Right ventricle myocardium superior (tissue), 1 donor: ENCODE results near the gene GEMIN5. TPM values are rescaled to one million over a fixed set of nuclear protein-coding genes. Genes with fewer than 3 reads are reported as not detected.
"Not testable (repeated sequence)": the region's sequence is repeated elsewhere in the genome, so short reads cannot be mapped to it uniquely, and the experiment has no call there.

Experiments
- ATAC-seq: fragments of 200-7000 bp; cut with Tn5 transposase; one replicate; pipeline ENCODE4 v1.9.1; 2020; ENCODE audit warnings: mild to moderate bottlenecking; ENCODE audit not compliant: poor library complexity
- DNase-seq: peaks from one replicate; pipeline ENCODE4 v3.0.0-alpha.2; 2020
- intact Hi-C: fragments of 100-400 bp; cut with DNase I; formaldehyde crosslinking; loops from one replicate; pipeline ENCODE4 v1.11.2; 2022
- long read RNA-seq: library from polyadenylated mRNA; unstranded; transcript quantifications from one replicate; pipeline ENCODE4 v2.0.0, GENCODE V29; 2021
- total RNA-seq: library from RNA; stranded (reverse); fragmentation: NEBNext Ultra II Directional; extraction: Animal tissue kit (Norgen Biotek cat#: 25700); gene quantifications from one replicate; pipeline ENCODE4 v1.2.1, GENCODE V29; 2021
- donor health status: DM: no; HTN: yes; CAD: no; lungs with severe emphysema.

Gene GEMIN5, protein sequence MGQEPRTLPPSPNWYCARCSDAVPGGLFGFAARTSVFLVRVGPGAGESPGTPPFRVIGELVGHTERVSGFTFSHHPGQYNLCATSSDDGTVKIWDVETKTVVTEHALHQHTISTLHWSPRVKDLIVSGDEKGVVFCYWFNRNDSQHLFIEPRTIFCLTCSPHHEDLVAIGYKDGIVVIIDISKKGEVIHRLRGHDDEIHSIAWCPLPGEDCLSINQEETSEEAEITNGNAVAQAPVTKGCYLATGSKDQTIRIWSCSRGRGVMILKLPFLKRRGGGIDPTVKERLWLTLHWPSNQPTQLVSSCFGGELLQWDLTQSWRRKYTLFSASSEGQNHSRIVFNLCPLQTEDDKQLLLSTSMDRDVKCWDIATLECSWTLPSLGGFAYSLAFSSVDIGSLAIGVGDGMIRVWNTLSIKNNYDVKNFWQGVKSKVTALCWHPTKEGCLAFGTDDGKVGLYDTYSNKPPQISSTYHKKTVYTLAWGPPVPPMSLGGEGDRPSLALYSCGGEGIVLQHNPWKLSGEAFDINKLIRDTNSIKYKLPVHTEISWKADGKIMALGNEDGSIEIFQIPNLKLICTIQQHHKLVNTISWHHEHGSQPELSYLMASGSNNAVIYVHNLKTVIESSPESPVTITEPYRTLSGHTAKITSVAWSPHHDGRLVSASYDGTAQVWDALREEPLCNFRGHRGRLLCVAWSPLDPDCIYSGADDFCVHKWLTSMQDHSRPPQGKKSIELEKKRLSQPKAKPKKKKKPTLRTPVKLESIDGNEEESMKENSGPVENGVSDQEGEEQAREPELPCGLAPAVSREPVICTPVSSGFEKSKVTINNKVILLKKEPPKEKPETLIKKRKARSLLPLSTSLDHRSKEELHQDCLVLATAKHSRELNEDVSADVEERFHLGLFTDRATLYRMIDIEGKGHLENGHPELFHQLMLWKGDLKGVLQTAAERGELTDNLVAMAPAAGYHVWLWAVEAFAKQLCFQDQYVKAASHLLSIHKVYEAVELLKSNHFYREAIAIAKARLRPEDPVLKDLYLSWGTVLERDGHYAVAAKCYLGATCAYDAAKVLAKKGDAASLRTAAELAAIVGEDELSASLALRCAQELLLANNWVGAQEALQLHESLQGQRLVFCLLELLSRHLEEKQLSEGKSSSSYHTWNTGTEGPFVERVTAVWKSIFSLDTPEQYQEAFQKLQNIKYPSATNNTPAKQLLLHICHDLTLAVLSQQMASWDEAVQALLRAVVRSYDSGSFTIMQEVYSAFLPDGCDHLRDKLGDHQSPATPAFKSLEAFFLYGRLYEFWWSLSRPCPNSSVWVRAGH (N-terminal part only)
- total RNA-seq, result 13.7 TPM
- long read RNA-seq, full-length matches to known transcripts, result 5 of 13 reads
- long read RNA-seq, partial matches to known transcripts, result 8 of 13 reads
- long read RNA-seq, other reads (novel, unspliced or antisense), result 0 of 13 reads

DNA sequence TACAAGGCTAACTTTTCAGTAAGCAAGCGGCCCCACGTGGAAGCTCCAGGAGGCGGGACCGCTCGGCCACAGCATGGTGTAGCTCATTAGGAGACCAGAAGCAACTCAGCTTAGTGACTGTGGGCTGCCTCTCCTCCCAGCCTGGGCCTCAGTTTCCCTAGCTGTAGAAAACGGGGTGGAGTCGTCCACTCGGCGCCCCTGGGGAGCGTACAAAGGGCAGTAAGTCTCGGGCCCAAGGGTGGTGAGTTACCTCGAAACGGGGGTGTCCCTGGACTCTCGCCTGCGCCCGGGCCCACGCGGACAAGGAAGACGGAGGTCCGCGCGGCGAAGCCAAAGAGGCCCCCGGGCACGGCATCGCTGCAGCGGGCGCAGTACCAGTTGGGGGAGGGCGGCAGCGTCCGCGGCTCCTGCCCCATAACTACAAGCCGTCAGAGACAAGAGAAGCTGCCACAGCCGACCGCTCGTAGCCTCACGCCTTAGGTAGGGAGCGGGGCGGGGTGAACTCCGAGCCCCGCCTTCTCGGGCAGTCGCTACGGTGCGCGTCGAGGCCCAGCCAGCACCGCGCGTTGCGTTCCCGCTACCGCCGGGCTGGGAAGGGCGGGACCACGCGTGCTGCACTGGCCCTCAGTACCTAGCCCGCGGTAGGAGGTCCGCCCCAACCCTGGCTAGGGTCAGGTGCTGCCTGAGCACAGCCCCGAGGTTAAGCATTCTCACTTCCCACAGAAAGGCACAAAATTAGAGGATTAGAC lies at the start of gene GEMIN5:
TSS of gene GEMIN5 (minus strand) at position 494 of the 749 bp plus-strand sequence. CDS start at position 416, 78 bp downstream.
- intact Hi-C loops, result no loop called here

DNA sequence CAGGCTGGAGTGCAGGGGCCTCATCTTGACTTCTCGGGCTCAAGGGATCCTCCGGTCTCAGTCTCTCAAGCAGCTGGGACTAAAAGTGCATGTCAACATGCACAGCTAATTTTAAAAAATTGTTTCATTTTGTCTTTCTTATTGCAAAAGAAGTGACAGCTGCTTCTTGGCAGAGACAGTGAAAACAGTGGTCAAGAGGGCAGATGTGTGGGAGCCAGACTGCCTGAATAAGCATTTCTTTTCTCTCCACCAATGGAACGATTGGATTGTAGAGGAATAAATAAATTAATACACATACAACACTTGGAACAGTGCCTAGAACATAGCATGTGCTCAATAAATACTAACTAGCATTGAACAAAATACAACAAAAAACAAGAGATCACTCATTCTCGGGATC lies 48.1 kb upstream of the GEMIN5 start:
- ATAC-seq, result no peak

More for the DNA sequence above, at the start of gene GEMIN5:
- DNase-seq (peak; percentile 92), ATAC-seq (peak; percentile 96)

DNA sequence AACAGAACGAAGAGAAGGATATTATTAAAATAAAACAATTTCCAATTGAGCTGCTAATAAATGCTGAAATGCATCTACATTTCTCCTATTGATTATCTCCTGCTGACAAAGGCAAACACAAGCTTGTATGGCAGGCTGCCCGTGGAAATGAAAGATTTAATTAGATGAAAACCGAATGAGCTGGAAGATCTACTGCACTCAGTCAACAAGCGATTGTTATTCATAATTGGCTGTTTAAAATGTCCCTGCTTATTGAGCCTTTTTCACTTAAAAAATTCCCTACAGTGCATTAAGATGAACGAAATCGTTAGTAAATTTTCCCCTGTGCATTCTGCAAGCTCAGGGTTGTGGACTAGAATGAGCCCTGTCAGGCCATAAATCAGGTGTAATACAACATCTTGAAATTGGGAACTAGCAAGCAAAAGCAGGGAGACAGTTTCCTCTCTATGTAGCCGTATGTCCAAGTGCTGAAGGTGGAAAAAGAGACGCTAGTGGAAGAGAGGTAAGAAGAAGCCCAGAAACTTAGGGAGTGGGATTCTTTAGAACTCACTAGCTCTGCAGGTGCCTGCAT lies 47.0 kb upstream of the GEMIN5 start:
- ATAC-seq, result no peak
- no peak for DNase-seq
- intact Hi-C loops, result no loop called here

More for the DNA sequence above, 48.1 kb upstream of the GEMIN5 start:
- intact Hi-C loops, result no loop called here
- no peak for DNase-seq

DNA sequence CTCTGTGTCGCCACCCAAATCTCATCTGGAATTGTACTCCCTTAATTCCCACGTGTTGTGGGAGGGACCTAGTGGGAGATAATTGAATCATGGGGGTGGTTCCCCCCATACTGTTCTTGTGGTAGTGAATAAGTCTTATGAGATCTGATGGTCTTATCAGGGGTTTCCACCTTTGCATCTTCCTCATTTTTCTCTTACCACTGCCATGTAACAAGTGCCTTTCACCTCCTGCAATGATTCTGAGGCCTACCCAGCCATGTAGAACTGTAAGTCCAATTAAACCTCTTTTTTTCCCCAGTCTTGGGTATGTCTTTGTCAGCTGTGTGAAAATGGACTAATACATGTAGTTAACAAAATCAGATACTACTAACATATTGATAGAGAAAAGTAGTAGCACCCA lies 40.3 kb upstream of the GEMIN5 start:
- not testable (repeated sequence) for ATAC-seq, DNase-seq
- intact Hi-C loops, result loop anchor here (10.0 kb wide), 2 partner anchors 157 to 287 kb away; no protein-coding TSS in a partner anchor

DNA sequence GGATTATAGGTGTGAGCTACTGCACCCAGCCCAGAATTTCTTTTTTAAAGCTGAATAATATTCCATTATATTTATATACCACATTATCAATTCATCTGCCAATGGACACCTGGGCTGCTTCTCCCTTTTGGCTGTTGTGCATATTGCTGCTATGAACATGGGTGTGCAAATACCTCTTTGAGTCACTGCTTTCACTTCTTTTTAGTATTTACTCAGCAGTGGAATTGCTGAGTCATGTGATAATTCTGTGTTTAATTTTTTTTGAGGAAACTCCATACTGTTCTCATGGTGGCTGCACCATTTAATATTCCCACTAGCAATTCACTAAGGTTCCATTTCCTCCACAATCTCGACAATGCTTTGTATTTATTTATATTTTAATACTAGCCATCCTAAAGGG lies 39.4 kb upstream of the GEMIN5 start:
- intact Hi-C loops, result loop anchor here (10.0 kb wide), 2 partner anchors 157 to 287 kb away; no protein-coding TSS in a partner anchor
- ATAC-seq, result no peak
- no peak for DNase-seq

DNA sequence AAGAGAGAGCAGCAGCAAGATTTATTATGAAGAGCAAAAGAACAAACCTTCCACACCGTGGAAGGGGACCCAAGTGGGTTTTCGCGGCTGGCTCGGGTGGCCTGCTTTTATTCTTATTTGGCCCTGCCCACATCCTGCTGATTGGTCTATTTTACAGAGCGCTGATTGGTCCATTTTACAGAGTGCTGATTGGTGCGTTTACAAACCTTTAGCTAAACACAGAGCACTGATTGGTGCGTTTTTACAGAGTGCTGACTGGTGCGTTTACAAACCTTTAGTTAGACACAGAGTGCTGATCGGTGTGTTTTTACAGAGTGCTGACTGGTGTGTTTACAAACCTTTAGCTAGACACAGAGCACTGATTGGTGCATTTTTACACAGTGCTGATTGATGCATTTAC lies 38.1 kb upstream of the GEMIN5 start:
- not testable (repeated sequence) for ATAC-seq

DNA sequence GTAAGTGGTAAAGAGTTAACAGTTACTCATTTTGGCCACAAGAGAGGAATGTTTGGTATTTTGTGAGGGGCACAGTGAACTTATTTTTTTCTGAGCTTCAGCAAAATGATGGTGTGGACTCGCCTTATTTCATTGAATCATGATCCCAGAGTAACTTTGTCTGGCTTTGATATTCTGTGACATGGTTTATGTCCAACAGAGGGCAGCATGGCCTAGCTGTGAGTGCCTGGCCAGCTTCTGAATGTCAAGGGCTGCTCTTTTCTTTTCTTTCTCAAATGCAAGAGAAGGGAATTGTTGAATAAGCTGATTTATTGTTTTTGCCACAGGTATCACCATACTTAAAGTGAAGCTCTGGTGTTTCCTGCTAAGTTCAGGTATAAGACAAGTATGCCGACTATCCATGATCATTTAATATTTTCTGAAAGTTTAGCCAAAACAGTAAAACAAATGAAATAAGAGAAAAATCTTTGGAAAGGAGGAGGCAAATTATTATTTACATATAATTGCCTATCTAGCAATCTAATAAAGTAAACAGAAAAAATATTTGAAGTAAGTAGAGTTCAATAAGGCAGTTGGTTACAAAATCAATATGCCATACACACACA lies 34.6 kb upstream of the GEMIN5 start:
- intact Hi-C loops, result loop anchor here (10.0 kb wide), 2 partner anchors 162 to 292 kb away; no protein-coding TSS in a partner anchor
- peak; percentile 85 for ATAC-seq
- DNase-seq, result no peak

More for the DNA sequence above, 38.1 kb upstream of the GEMIN5 start:
- intact Hi-C loops, result loop anchor here (10.0 kb wide), 2 partner anchors 159 to 289 kb away; no protein-coding TSS in a partner anchor
- DNase-seq, result not testable (repeated sequence)

DNA sequence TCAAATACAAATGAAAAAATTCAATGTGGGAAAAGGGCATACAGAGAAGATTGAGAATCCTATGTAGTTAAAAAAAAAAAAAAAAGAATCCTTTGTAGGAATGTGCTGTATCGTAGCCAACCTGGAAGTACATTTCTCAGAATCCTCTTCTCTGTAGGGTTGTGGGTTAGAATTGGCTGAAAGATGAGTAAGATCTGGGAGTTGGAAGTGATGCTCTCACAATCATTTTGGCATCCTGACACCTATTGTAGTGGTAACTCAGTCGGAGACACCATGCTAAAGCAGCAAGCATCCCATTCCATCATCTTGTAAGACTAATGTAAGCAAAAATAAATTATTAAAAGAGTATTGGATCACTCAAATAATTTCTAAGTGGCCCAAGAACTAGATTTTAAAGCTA lies 33.5 kb upstream of the GEMIN5 start:
- ATAC-seq (no peak), DNase-seq (no peak)
- intact Hi-C loops, result loop anchor here (10.0 kb wide), 2 partner anchors 163 to 293 kb away; no protein-coding TSS in a partner anchor

DNA sequence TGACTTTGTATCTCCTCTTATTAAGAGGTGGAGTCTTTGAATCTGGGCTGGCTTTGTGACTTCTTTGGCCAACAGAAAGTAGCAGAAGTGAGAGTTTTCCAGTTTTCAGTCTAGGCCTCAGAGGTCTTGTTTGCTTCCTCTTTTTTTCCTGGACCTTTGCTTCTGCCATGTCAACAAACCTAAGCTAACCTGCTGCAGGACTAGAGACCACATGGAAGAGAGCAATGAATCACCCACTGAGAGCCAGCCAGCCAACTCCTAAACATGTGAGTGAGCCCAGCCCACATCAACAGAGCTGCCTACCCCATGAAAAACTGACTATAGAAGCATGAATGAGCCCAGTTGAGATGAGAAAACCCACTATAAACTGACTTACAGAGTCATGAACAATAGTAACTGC lies 32.7 kb upstream of the GEMIN5 start:
- DNase-seq (no peak), ATAC-seq (no peak)
- intact Hi-C loops, result loop anchor here (10.0 kb wide), 2 partner anchors 164 to 294 kb away; no protein-coding TSS in a partner anchor

DNA sequence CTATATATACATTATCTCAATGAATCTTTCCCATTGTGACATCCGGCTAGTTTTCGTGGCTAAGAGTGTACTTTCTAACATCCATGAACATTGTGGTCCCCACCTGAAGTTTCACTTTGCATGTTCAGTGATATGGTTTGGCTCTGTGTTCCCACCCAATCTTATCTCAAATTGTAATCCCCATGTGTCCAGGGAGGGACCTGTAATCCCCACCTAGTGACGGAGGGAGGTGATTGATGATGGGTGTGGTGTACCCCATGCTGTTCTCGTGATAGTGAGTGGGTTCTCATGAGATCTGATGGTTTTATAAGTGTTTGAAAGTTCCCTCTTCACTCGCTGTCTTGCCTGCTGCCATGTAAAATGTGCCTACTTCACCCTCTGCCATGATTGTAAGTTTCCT lies 30.9 kb upstream of the GEMIN5 start:
- DNase-seq (no peak), ATAC-seq (no peak)
- intact Hi-C loops, result no loop called here

DNA sequence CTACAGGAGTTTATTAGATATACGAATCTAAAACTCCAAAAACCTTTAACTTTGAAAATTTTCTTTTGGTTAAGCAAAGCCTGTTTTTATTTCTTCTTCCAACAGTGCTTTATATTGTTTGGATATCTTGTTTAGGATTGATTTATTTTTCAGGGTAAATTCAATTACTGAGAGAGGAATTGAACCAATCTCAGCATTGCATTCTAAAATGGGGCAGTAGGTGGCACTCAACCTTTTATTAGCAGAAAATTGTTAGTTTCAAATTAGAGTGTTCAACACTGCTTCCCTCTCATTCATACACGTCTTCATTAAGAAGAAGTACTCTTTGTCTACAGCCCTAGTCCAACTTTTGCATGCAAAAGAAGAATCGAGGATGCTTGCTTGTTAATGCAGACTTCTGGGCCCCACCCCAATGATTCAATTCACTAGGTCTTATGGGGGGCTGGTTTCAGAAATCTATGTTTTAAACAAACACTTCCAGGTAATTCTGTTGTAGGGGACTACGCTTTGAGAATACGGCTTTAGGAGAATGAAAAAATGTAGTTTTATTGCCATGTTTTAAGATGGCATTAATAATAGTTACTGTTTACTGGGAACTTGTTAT lies 29.5 kb upstream of the GEMIN5 start:
- intact Hi-C loops, result no loop called here
- ATAC-seq (peak; percentile 35), DNase-seq (no peak)

DNA sequence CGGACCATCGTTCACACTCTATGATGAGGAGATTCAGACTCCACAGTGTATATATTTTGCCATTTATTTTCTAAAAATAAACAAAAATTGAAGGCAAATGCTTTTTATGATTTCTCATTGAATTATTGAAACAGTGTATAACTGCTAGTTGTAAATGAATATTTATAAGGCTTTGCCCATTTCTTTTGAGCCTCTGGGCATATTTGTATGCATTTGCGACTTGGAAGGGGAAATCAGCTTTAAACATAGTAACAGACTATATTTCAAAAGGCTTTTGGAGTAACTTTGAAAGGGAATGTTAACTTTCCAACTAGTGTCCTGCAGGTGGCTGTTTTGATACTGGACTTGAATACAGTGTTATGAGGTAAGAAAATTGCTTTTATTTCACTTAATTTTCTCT lies 28.9 kb upstream of the GEMIN5 start:
- intact Hi-C loops, result no loop called here
- no peak for DNase-seq
- no peak for ATAC-seq

DNA sequence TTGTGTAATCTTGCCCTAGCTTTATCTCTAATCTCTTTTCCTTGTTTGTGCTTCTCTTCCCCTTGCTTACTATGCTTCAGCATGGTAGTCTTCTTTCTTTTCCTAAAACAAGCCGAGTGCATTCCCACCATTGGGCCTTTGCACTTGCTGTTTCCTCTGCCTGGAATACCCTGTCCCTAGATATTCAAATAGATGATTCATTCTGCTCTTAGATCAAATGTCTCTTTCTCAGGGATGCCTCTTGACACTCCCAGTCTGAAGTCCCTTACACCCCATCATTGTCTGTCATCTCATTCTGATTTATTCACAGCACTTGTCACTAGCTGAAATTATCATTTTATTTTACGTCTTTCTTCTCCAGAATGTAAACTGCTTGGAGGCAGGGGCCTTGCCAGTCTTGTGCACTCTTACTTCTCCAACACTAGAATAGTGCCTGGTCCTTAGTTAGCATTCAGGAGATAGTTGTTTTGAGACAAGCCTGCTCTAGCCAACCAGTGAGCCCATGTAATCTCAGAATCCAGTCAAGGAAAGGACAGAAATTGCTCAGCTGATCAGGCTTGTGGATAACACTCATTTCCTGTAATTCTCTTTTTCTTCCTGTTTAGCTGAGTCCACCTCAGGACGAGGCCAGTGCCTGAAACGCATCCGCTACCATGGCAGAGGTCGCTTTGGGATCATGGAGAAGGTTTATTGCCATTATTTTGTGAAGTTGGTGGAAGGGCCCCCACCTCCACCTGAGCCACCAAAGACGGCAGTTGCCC lies 28.2 kb upstream of the GEMIN5 start:
- DNase-seq, result no peak
- peak; percentile 8 for ATAC-seq
- intact Hi-C loops, result no loop called here

DNA sequence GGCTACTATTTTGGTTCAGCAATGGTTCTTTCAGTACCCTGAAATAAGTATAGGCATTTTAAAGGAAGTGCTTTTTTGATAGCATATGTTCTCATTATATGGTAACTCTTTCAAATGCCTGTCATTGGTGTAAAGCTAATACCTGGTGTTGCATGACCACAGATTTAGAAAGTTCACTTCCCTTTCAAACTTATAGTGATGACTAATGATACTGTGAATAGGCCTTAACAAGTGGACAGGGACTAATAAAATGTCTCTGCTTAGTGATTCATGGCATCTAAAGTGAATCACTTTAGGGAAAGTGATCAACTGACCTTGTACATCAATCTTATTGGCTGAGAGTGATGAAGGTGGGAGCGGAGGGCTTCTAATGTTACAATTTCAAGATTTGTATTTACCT lies 24.5 kb upstream of the GEMIN5 start:
- no peak for DNase-seq
- intact Hi-C loops, result no loop called here

DNA sequence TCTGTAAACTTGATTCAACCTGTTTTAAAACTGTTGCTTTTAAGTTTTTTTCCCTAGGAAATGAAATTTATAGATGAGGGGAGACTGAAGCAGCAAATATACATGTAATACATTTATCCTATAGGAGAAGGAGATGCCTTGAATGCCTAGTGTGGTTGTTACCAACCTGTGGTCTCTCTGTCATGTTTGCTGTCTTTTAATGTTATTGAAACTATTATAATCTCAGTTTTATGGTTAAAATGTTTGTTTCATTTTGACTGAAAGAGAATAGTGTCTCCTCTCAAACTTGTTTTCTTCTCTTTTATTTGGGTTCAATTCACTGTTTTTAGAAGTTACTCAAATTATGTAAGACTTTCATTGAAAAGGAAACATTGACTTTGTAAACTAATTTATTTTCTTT lies 18.7 kb upstream of the GEMIN5 start:
- ATAC-seq (no peak), DNase-seq (no peak)
- intact Hi-C loops, result no loop called here

More for the DNA sequence above, 24.5 kb upstream of the GEMIN5 start:
- no peak for ATAC-seq

DNA sequence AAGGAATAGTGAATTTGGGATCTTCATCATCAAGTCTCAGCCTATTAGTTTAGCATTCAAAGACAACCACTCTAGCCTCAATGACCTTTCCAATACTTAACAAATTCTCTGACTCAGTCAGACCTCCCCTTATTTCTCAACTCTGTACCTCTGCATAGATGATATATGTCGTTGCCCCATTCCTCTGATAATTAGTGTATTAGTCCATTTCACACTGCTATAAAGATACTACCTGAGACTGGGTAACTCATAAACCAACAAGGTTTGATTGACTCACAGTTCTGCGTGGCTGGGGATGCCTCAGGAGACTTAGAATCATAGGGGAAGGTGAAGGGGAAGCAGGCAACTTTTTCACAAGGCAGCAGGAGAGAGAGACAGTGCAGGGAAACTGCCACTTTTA lies 11.8 kb upstream of the GEMIN5 start:
- intact Hi-C loops, result no loop called here
- no peak for ATAC-seq
- DNase-seq, result no peak
